GM12878 (cell line): ENCODE results near the gene ATRN. TPM values are rescaled to one million over a fixed set of nuclear protein-coding genes. Genes with fewer than 3 reads are reported as not detected.

Experiments
- ATAC-seq: fragments of 200-7000 bp; cut with Tn5 transposase; 3 replicates; pipeline ENCODE4 v1.9.1; 2020; ENCODE audit warnings: mild to moderate bottlenecking, moderate library complexity
- BruUV-seq: library from RNA; stranded (reverse); fragments of 400-500 nt; replicated peaks from 2 replicates; lab custom pipeline; 2021; lab: Mats Ljungman, UMichigan
- CTCF ChIA-PET: fragments of 300-600 bp; sonication (Branson Sonifier 250); formaldehyde crosslinking; extraction: SDS; loops from one replicate; lab custom pipeline; 2021; ENCODE audit warnings: inconsistent platforms; lab: Yijun Ruan, JAX
- POLR2A ChIA-PET: fragments of 350-600 bp; formaldehyde crosslinking; extraction: SDS; loops from one replicate; lab custom pipeline; 2021; ENCODE audit warnings: inconsistent platforms; lab: Charles Lee
- RAD21 ChIA-PET: fragments of 300-600 bp; sonication (Branson Sonifier 250); formaldehyde crosslinking; loops from one replicate; lab custom pipeline; 2023; ENCODE audit warnings: antibody characterized with exemption; ENCODE audit not compliant: unreplicated experiment; lab: Charles Lee
- SMC1A ChIA-PET: fragments of 300-600 bp; sonication (Branson Sonifier 250); formaldehyde crosslinking; loops from one replicate; lab custom pipeline; 2023; ENCODE audit not compliant: unreplicated experiment, uncharacterized antibody; lab: Charles Lee
- DNase-seq: peaks from one replicate; pipeline ENCODE4 v3.0.0-alpha.2; 2011; ENCODE audit warnings: low read depth, low spot score
- FAIRE-seq: peaks from 3 replicates; lab custom pipeline; 2011; peaks lifted over from hg19 to GRCh38; lab: Jason Lieb, UNC
- H2AFZ ChIP-seq: 2 replicates; pipeline ENCODE4 v1.6.0; 2011; ENCODE audit warnings: low read depth, low read length, control low read depth; ENCODE audit not compliant: control insufficient read depth
- H3K27ac ChIP-seq: 2 replicates; pipeline ENCODE4 v1.5.1; 2011; ENCODE audit warnings: control low read depth; ENCODE audit not compliant: control insufficient read depth, insufficient read depth
- H3K27me3 ChIP-seq, 2 experiments: replicated peaks in 1 of 2; 2 replicates each; pipeline versions ENCODE4 v1.6.0 to v1.6.1; 2011; ENCODE audit warnings: low read length in 1 of 2; ENCODE audit not compliant: control insufficient read depth in 2 of 2, insufficient read depth in 2 of 2
- H3K36me3 ChIP-seq, 2 experiments: 2 replicates each; pipeline ENCODE4 v1.5.1; 2011; ENCODE audit warnings: low read length in 1 of 2; ENCODE audit not compliant: control insufficient read depth in 2 of 2, insufficient read depth in 2 of 2
- H3K4me1 ChIP-seq: 2 replicates; pipeline ENCODE4 v1.6.1; 2011; ENCODE audit warnings: mild to moderate bottlenecking, low read length, moderate library complexity, mixed read lengths; ENCODE audit not compliant: control insufficient read depth, insufficient read depth
- H3K4me2 ChIP-seq: 2 replicates; pipeline ENCODE4 v1.6.0; 2011; ENCODE audit warnings: control low read depth; ENCODE audit not compliant: control insufficient read depth, insufficient read depth
- H3K4me3 ChIP-seq: fragments of 200-600 bp; sonication (generic); 2 replicates; pipeline ENCODE4 v1.5.1; 2016
- H3K79me2 ChIP-seq: 2 replicates; pipeline ENCODE4 v1.6.0; 2011; ENCODE audit warnings: low read length; ENCODE audit not compliant: control insufficient read depth, insufficient read depth
- H3K9ac ChIP-seq: 2 replicates; pipeline ENCODE4 v1.8.0; 2011; ENCODE audit warnings: low read length, control low read depth, mixed read lengths; ENCODE audit not compliant: control insufficient read depth, insufficient read depth
- H3K9me3 ChIP-seq: replicated peaks from 3 replicates; pipeline ENCODE4 v1.5.1; 2011; ENCODE audit warnings: mild to moderate bottlenecking, low read length; ENCODE audit not compliant: control insufficient read depth, insufficient read depth
- H4K20me1 ChIP-seq: 2 replicates; pipeline ENCODE4 v1.6.0; 2011; ENCODE audit not compliant: control insufficient read depth, insufficient read depth
- CEBPB ChIP-seq, 2 experiments: fragments of 150-350 bp in 1 of 2; IDR thresholded peaks; 2 replicates each; pipeline ENCODE4 v1.6.1; 2012 to 2014; ENCODE audit warnings: low read depth in 2 of 2, low read length in 2 of 2, borderline replicate concordance in 1 of 2, inconsistent platforms in 1 of 2
- CUX1 ChIP-seq: IDR thresholded peaks from 2 replicates; pipeline ENCODE4 v1.6.1; 2012; ENCODE audit warnings: improper control_type of control experiment, low read depth, low read length; ENCODE audit not compliant: insufficient replicate concordance
- IKZF2 ChIP-seq, 2 experiments: fragments of 450-650 bp; IDR thresholded peaks; 2 replicates each; pipeline ENCODE4 v1.6.1; 2017; ENCODE audit warnings: mild to moderate bottlenecking in 2 of 2, moderate library complexity in 2 of 2
- SREBF1 ChIP-seq: IDR thresholded peaks from 2 replicates; pipeline ENCODE4 v1.6.1; 2012; ENCODE audit warnings: mild to moderate bottlenecking, low read length
- SREBF2 ChIP-seq: IDR thresholded peaks from 2 replicates; pipeline ENCODE4 v1.6.1; 2012; ENCODE audit warnings: mild to moderate bottlenecking, low read length
- TARDBP ChIP-seq: IDR thresholded peaks from 2 replicates; pipeline ENCODE4 v1.6.1; 2016; ENCODE audit warnings: borderline replicate concordance
- YY1 ChIP-seq: IDR thresholded peaks from 2 replicates; pipeline ENCODE4 v1.6.1; 2011; ENCODE audit warnings: low read depth, mild to moderate bottlenecking, low read length
- WGBS: methylation state at CpG from one replicate; pipeline ENCODE4 v1.1.6; 2016; ENCODE audit warnings: low lambda C conversion rate; ENCODE audit not compliant: insufficient replicate concordance, insufficient coverage; ENCODE audit errors: missing lambda C conversion rate; 5-methylcytosine and 5-hydroxymethylcytosine counted together
- in situ Hi-C: fragments of 300-500 bp; cut with MboI; formaldehyde crosslinking; loops from 9 replicates; pipeline ENCODE4 v1.14.3; 2018; ENCODE audit warnings: mixed read lengths
- intact Hi-C: fragments of 100-400 bp; cut with micrococcal nuclease; formaldehyde crosslinking; loops from one replicate; pipeline ENCODE4 v1.14.2; 2022; ENCODE audit not compliant: unreplicated experiment
- polyA plus RNA-seq, 11 experiments: library from polyadenylated mRNA; depleted of rRNA in 4 of 11; unstranded in 6 of 11; stranded (reverse) in 5 of 11; fragments of >200 nt; fragmentation: Nextera tagmentation in 4 of 11; fragmentation: Illumina TruSeq in 1 of 11; extraction: Ambion mirVana in 4 of 11; extraction: Trizol in 1 of 11; gene quantifications; 1 replicate in 1 of 11; 2 replicates in 10 of 11; pipeline versions ENCODE4 v1.2.1 to v1.2.3, GENCODE V29; 2011 to 2016; ENCODE audit warnings: inconsistent platforms in 2 of 11, missing spikeins in 2 of 11, low read depth in 1 of 11
- total RNA-seq, 4 experiments: library from RNA; depleted of rRNA in 3 of 4; stranded (reverse); fragments of >200 nt in 3 of 4; fragmentation: Illumina TruSeq in 1 of 4; extraction: Trizol in 1 of 4; gene quantifications; 2 replicates each; pipeline versions ENCODE4 v1.2.1 to v1.2.3, GENCODE V29; 2013 to 2021
- TF ChIP-seq, protein P1 (sequence below), 3 experiments: IDR thresholded peaks in 2 of 3; conservative IDR thresholded peaks in 1 of 3; 2 replicates each; pipeline ENCODE4 v1.5.1; 2011; ENCODE audit warnings: low read depth in 3 of 3, low read length in 3 of 3, mild to moderate bottlenecking in 3 of 3, control low read depth in 2 of 3, moderate library complexity in 2 of 3, inconsistent platforms in 1 of 3, mixed read lengths in 1 of 3; ENCODE audit not compliant: control insufficient read depth in 2 of 3, insufficient read depth in 1 of 3; ENCODE audit errors: extremely low read depth in 1 of 3
- TF ChIP-seq, protein P2 (sequence below): fragments of 450-650 bp; formaldehyde crosslinking; IDR thresholded peaks from 2 replicates; pipeline ENCODE4 v1.4.0; 2022; ENCODE audit warnings: mild to moderate bottlenecking, moderate library complexity
- TF ChIP-seq, protein P3 (sequence below): fragments of 450-650 bp; formaldehyde crosslinking; IDR thresholded peaks from 2 replicates; pipeline ENCODE4 v1.4.0; 2020; ENCODE audit warnings: mild to moderate bottlenecking, moderate library complexity

Gene ATRN
- total and polyA plus RNA-seq, 10 of the 15 experiments (the other 5 are each of a cell fraction or from before 2014, with no cell fraction given) = 0.71 to 11.6 (median 6.9) TPM

DNA sequence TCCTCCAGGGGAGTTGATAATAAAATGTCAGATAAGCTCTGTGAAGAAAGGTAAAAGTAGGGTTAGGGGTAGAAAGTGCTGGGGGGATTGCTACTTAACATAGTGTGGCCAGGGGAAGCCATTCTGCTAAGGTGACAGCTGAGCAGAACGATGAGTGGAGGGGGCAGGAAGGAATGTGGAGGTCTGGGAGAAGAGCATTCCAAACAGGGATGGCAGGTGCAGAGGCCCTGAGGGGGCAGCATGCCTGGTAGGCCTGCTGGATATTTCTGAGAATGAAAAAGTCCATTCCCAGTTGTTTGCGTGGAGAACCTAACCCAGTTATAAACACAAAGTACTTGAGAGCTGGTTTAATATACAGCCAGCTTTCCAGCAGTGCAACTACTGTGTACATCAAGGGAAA, 183.1 kb downstream of the ATRN start:
- Histone ChIP-seq H3K4me1 (peaks cover 9% of the 10 kb centered on the region), H3K4me3 (no peak overlapping the region), H3K27me3 (no peaks in the 10 kb centered on the region), H3K79me2 (no peaks in the 10 kb centered on the region), H3K4me2 (no peak overlapping the region), H4K20me1 (no peaks in the 10 kb centered on the region; the same call in 1 of the 2 replicates), H2AFZ (no peak overlapping the region), H3K36me3 (no peaks in the 10 kb centered on the region), H3K27ac (no peak overlapping the region), H3K9me3 (no peaks in the 10 kb centered on the region), H3K9ac (no peak overlapping the region)
- WGBS = 62% methylated on average over 2 of the region's 2 CpGs
- ChIA-PET CTCF (no interaction called here), SMC1A (no interaction called here), POLR2A (no interaction called here), RAD21 (interaction anchor here (1.6 kb wide), 1 partner anchor 12 kb away, joined by 3 read pairs; no protein-coding TSS in a partner anchor)
- intact Hi-C loops = no loop called here
- no peak for DNase-seq
- no peak for FAIRE-seq
- in situ Hi-C loops = no loop called here
- no peak for ATAC-seq
- BruUV-seq = no TSS peak
- TF ChIP-seq YY1 (no peak), IKZF2 (IDR thresholded peaks at IDR 0.05) (no peak), CEBPB (IDR thresholded peaks at IDR 0.05; ENCODE audit: borderline replicate concordance in 1 of 2, low read depth in 2 of 2, low read length in 2 of 2) (no peak), CUX1 (no peak), SREBF2 (no peak), SREBF1 (no peak), TARDBP (no peak)
- TF ChIP-seq, protein P1, sequence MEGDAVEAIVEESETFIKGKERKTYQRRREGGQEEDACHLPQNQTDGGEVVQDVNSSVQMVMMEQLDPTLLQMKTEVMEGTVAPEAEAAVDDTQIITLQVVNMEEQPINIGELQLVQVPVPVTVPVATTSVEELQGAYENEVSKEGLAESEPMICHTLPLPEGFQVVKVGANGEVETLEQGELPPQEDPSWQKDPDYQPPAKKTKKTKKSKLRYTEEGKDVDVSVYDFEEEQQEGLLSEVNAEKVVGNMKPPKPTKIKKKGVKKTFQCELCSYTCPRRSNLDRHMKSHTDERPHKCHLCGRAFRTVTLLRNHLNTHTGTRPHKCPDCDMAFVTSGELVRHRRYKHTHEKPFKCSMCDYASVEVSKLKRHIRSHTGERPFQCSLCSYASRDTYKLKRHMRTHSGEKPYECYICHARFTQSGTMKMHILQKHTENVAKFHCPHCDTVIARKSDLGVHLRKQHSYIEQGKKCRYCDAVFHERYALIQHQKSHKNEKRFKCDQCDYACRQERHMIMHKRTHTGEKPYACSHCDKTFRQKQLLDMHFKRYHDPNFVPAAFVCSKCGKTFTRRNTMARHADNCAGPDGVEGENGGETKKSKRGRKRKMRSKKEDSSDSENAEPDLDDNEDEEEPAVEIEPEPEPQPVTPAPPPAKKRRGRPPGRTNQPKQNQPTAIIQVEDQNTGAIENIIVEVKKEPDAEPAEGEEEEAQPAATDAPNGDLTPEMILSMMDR (IDR thresholded peaks at IDR 0.05 in 2 of 3, conservative IDR thresholded peaks at IDR 0.05 in 1 of 3; ENCODE audit: control insufficient read depth in 2 of 3, extremely low read depth in 1 of 3, insufficient read depth in 1 of 3, low read depth in 3 of 3, low read length in 3 of 3) = no peak
- TF ChIP-seq, protein P2, sequence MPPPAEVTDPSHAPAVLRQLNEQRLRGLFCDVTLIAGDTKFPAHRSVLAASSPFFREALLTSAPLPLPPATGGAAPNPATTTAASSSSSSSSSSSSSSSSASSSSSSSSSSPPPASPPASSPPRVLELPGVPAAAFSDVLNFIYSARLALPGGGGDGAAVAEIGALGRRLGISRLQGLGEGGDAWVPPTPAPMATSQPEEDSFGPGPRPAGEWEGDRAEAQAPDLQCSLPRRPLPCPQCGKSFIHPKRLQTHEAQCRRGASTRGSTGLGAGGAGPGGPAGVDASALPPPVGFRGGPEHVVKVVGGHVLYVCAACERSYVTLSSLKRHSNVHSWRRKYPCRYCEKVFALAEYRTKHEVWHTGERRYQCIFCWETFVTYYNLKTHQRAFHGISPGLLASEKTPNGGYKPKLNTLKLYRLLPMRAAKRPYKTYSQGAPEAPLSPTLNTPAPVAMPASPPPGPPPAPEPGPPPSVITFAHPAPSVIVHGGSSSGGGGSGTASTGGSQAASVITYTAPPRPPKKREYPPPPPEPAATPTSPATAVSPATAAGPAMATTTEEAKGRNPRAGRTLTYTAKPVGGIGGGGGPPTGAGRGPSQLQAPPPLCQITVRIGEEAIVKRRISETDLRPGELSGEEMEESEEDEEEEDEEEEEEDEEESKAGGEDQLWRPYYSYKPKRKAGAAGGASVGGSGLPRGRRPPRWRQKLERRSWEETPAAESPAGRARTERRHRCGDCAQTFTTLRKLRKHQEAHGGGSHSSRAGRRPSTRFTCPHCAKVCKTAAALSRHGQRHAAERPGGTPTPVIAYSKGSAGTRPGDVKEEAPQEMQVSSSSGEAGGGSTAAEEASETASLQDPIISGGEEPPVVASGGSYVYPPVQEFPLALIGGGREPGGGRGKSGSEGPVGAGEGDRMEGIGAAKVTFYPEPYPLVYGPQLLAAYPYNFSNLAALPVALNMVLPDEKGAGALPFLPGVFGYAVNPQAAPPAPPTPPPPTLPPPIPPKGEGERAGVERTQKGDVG (CRISPR knock-in tag) = no peak
- TF ChIP-seq, protein P3, sequence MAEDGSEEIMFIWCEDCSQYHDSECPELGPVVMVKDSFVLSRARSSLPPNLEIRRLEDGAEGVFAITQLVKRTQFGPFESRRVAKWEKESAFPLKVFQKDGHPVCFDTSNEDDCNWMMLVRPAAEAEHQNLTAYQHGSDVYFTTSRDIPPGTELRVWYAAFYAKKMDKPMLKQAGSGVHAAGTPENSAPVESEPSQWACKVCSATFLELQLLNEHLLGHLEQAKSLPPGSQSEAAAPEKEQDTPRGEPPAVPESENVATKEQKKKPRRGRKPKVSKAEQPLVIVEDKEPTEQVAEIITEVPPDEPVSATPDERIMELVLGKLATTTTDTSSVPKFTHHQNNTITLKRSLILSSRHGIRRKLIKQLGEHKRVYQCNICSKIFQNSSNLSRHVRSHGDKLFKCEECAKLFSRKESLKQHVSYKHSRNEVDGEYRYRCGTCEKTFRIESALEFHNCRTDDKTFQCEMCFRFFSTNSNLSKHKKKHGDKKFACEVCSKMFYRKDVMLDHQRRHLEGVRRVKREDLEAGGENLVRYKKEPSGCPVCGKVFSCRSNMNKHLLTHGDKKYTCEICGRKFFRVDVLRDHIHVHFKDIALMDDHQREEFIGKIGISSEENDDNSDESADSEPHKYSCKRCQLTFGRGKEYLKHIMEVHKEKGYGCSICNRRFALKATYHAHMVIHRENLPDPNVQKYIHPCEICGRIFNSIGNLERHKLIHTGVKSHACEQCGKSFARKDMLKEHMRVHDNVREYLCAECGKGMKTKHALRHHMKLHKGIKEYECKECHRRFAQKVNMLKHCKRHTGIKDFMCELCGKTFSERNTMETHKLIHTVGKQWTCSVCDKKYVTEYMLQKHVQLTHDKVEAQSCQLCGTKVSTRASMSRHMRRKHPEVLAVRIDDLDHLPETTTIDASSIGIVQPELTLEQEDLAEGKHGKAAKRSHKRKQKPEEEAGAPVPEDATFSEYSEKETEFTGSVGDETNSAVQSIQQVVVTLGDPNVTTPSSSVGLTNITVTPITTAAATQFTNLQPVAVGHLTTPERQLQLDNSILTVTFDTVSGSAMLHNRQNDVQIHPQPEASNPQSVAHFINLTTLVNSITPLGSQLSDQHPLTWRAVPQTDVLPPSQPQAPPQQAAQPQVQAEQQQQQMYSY (CRISPR knock-in tag) = no peak
